Endothelial cell of umbilical vein (primary cell): Measurements from ENCODE around the gene HDAC5. TPM values are rescaled to one million over a fixed set of nuclear protein-coding genes. Genes with fewer than 3 reads are reported as not detected.

ENCODE experiments used
- BruUV-seq: library from RNA; stranded (reverse); fragments of 400-500 nt; replicated peaks from 2 replicates; lab custom pipeline; 2021; lab: Mats Ljungman, UMichigan
- CTCF ChIA-PET: fragments of 300-600, 350-600 bp; sonication (Branson Sonifier 250); formaldehyde crosslinking; loops from one replicate; lab custom pipeline; 2021; ENCODE audit warnings: antibody characterized with exemption, inconsistent platforms; lab: Charles Lee
- POLR2A ChIA-PET: fragments of 300-600, 350-600 bp; sonication (Branson Sonifier 250); formaldehyde crosslinking; loops from one replicate; lab custom pipeline; 2021; ENCODE audit warnings: antibody characterized with exemption, inconsistent platforms; lab: Charles Lee
- DNase-seq: peaks from one replicate; pipeline ENCODE4 v3.0.0-alpha.2; 2011; ENCODE audit warnings: low read depth, low spot score
- FAIRE-seq: peaks from 2 replicates; lab custom pipeline; 2011; peaks lifted over from hg19 to GRCh38; lab: Jason Lieb, UNC
- H2AFZ ChIP-seq: 2 replicates; pipeline ENCODE4 v1.6.0; 2012; ENCODE audit warnings: low read depth, low read length, control low read depth, inconsistent platforms
- H3K27ac ChIP-seq: 2 replicates; pipeline ENCODE4 v1.5.1; 2011; ENCODE audit warnings: low read depth, mild to moderate bottlenecking, control low read depth, low read length, moderate library complexity; ENCODE audit not compliant: insufficient read depth
- H3K27me3 ChIP-seq, 2 experiments: 2 replicates each; pipeline versions ENCODE4 v1.6.0 to v1.6.1; 2011; ENCODE audit warnings: low read length in 2 of 2, mixed read lengths in 1 of 2; ENCODE audit not compliant: control insufficient read depth in 2 of 2, insufficient read depth in 2 of 2
- H3K36me3 ChIP-seq, 2 experiments: 2 replicates in 1 of 2; 3 replicates in 1 of 2; pipeline ENCODE4 v1.5.1; 2011; ENCODE audit warnings: low read length in 2 of 2, mild to moderate bottlenecking in 1 of 2, moderate library complexity in 1 of 2; ENCODE audit not compliant: control insufficient read depth in 2 of 2, insufficient read depth in 2 of 2; ENCODE audit errors: extremely low read depth in 1 of 2
- H3K4me1 ChIP-seq: 3 replicates; pipeline ENCODE4 v1.5.1; 2011; ENCODE audit warnings: mild to moderate bottlenecking, low read length; ENCODE audit not compliant: control insufficient read depth, insufficient read depth; ENCODE audit errors: extremely low read depth
- H3K4me2 ChIP-seq: 2 replicates; pipeline ENCODE4 v1.6.1; 2011; ENCODE audit warnings: low read length, control low read depth, mixed read lengths; ENCODE audit not compliant: insufficient read depth
- H3K4me3 ChIP-seq, 3 experiments: fragments of 200-600 bp in 1 of 3; sonication (generic), shearing (Covaris generic) in 1 of 3; replicated peaks in 1 of 3; 2 replicates each; pipeline ENCODE4 v1.5.1; 2011 to 2016; ENCODE audit warnings: control low read depth in 3 of 3, low read length in 3 of 3, mild to moderate bottlenecking in 2 of 3, inconsistent platforms in 1 of 3, low read depth in 1 of 3, moderate library complexity in 1 of 3; ENCODE audit not compliant: insufficient read depth in 1 of 3
- H3K79me2 ChIP-seq: 2 replicates; pipeline ENCODE4 v1.6.0; 2012; ENCODE audit warnings: low read length, inconsistent platforms; ENCODE audit not compliant: control insufficient read depth, insufficient read depth
- H3K9ac ChIP-seq: replicated peaks from 2 replicates; pipeline ENCODE3; 2011; ENCODE audit warnings: low read length, control low read depth; ENCODE audit not compliant: insufficient read depth; ENCODE audit errors: extremely low read depth
- H3K9me1 ChIP-seq: replicated peaks from 3 replicates; pipeline ENCODE4 v1.6.0; 2011; ENCODE audit warnings: mild to moderate bottlenecking, low read length; ENCODE audit not compliant: control insufficient read depth, insufficient read depth; ENCODE audit errors: extremely low read depth
- H3K9me3 ChIP-seq: replicated peaks from 2 replicates; pipeline ENCODE4 v1.5.1; 2012; ENCODE audit warnings: low read length, inconsistent platforms; ENCODE audit not compliant: control insufficient read depth, insufficient read depth
- H4K20me1 ChIP-seq: replicated peaks from 2 replicates; pipeline ENCODE3; 2011; ENCODE audit warnings: mild to moderate bottlenecking, low read length; ENCODE audit not compliant: control insufficient read depth, insufficient read depth; ENCODE audit errors: extremely low read depth
- dilution Hi-C: fragments of 300-500 bp; cut with MboI; formaldehyde crosslinking; loops from one replicate; pipeline ENCODE4 v1.15.0; 2019; ENCODE audit warnings: low sequenced_read_pairs; ENCODE audit not compliant: extremely low pct_ligation_motif_present
- intact Hi-C: fragments of 100-400 bp; cut with micrococcal nuclease; formaldehyde crosslinking; loops from one replicate; pipeline ENCODE4 v1.10.0; 2022
- polyA plus RNA-seq, 4 experiments: library from polyadenylated mRNA; depleted of rRNA in 3 of 4; stranded (reverse) in 3 of 4; unstranded in 1 of 4; fragments of >200 nt; gene quantifications; 2 replicates each; pipeline versions ENCODE4 v1.2.1 to v1.2.3, GENCODE V29; 2011 to 2012; ENCODE audit warnings: missing spikeins in 1 of 4
- total RNA-seq: library from RNA; stranded (reverse); gene quantifications from 2 replicates; pipeline ENCODE4 v1.2.3, GENCODE V29; 2021
- TF ChIP-seq, protein P1 (sequence below), 2 donors: IDR thresholded peaks; 1 replicate in 1 of 2; 2 replicates in 1 of 2; pipeline ENCODE4 v1.5.1; 2011; ENCODE audit warnings: low read length in 2 of 2, mild to moderate bottlenecking in 2 of 2, moderate library complexity in 2 of 2, control low read depth in 1 of 2, inconsistent platforms in 1 of 2, low read depth in 1 of 2; ENCODE audit not compliant: insufficient read depth in 1 of 2; ENCODE audit errors: extremely low read depth in 1 of 2
- TF ChIP-seq, protein P2 (sequence below): IDR thresholded peaks from 2 replicates; pipeline ENCODE4 v1.6.1; 2011; ENCODE audit not compliant: insufficient read depth, insufficient read length

The HDAC5 gene
- total and polyA plus RNA-seq, 2 donors (not counting 3 experiments of a cell fraction or from before 2014, with no cell fraction given) = 35.4 to 40.4 TPM

DNA sequence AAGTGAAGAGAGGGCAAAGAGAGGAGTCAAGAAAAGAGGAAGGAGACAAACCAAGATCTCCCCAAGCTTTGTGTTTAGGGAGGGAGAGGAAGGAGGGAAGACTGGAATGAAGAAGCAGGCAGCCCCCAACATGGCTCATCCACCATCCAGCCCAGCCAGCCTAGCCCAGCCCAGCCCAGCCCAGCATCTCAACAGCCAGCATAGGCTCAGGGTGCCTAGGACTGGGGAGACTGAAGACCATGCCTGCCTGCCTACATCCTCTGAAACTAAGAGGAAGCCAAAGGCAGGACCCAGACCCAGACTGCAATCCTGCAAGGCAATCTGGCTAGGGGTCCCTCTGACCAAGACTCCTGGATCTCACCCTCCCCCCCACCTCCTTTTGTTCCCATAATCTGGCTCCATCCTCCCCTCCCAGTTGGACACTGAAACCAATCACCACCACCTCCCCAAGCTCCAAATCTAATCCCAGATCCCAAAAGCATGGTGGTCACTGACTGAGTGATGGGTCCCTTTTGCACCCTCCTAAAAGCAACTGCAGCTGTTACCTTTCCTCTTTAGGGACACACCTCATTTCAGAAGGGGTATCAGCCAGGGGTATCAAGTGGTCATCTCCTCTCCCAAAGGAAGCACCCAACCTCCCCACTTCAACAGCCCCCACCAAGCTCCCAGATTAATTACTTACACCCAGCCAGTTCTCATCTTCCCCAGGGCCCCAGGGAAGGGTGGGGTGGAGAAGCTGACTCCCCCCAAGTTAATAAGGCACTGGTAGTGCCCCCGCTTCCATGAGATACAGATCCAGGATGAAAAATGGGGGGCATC lies 1.2 kb downstream of the HDAC5 start:
- Histone ChIP-seq H4K20me1 (no peaks in the 10 kb centered on the region), H3K9me1 (no peaks in the 10 kb centered on the region), H3K79me2 (no peaks in the 10 kb centered on the region), H2AFZ (no peak overlapping the region), H3K36me3 (no peaks in the 10 kb centered on the region), H3K9ac (peak overlapping the region; percentile 86), H3K4me2 (peak overlapping the region; percentile 75), H3K27me3 (peaks cover 2 to 7% of the 10 kb centered on the region in 2 experiments), H3K4me1 (peaks cover 7% of the 10 kb centered on the region), H3K9me3 (no peaks in the 10 kb centered on the region), H3K27ac (no peak overlapping the region), H3K4me3 (peak overlapping the region in 2 of 3 experiments; percentile 78 to 80)
- BruUV-seq = TSS peak; percentile 44
- intact Hi-C loops = no loop called here
- CTCF ChIA-PET = interaction anchor here (0.7 to 2.2 kb wide), 11 partner anchors 8 to 178 kb away, joined by 3 to 17 read pairs (median 4); partner anchors contain the start of gene G6PC3
- no peak for FAIRE-seq
- TF ChIP-seq, protein P1, sequence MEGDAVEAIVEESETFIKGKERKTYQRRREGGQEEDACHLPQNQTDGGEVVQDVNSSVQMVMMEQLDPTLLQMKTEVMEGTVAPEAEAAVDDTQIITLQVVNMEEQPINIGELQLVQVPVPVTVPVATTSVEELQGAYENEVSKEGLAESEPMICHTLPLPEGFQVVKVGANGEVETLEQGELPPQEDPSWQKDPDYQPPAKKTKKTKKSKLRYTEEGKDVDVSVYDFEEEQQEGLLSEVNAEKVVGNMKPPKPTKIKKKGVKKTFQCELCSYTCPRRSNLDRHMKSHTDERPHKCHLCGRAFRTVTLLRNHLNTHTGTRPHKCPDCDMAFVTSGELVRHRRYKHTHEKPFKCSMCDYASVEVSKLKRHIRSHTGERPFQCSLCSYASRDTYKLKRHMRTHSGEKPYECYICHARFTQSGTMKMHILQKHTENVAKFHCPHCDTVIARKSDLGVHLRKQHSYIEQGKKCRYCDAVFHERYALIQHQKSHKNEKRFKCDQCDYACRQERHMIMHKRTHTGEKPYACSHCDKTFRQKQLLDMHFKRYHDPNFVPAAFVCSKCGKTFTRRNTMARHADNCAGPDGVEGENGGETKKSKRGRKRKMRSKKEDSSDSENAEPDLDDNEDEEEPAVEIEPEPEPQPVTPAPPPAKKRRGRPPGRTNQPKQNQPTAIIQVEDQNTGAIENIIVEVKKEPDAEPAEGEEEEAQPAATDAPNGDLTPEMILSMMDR (IDR thresholded peaks at IDR 0.05; ENCODE audit: extremely low read depth in 1 of 2, insufficient read depth in 1 of 2, low read depth in 1 of 2, low read length in 2 of 2) = no peak
- TF ChIP-seq, protein P2, sequence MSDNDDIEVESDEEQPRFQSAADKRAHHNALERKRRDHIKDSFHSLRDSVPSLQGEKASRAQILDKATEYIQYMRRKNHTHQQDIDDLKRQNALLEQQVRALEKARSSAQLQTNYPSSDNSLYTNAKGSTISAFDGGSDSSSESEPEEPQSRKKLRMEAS = no peak
- DNase-seq = no peak
- dilution Hi-C loops = no loop called here
- POLR2A ChIA-PET = no interaction called here
